NCI-H187 treated with DMSO at 0.1 percent for 48 hours (cell line): Measurements from ENCODE around the gene NPDC1.
"Not testable (repeated sequence)": the region's sequence is repeated elsewhere in the genome, so short reads cannot be mapped to it uniquely, and the experiment has no call there.

Source experiments
- DNase-seq: peaks from one replicate; lab custom pipeline; 2025; lab: John Stamatoyannopoulos, UW

The NPDC1 gene

DNA sequence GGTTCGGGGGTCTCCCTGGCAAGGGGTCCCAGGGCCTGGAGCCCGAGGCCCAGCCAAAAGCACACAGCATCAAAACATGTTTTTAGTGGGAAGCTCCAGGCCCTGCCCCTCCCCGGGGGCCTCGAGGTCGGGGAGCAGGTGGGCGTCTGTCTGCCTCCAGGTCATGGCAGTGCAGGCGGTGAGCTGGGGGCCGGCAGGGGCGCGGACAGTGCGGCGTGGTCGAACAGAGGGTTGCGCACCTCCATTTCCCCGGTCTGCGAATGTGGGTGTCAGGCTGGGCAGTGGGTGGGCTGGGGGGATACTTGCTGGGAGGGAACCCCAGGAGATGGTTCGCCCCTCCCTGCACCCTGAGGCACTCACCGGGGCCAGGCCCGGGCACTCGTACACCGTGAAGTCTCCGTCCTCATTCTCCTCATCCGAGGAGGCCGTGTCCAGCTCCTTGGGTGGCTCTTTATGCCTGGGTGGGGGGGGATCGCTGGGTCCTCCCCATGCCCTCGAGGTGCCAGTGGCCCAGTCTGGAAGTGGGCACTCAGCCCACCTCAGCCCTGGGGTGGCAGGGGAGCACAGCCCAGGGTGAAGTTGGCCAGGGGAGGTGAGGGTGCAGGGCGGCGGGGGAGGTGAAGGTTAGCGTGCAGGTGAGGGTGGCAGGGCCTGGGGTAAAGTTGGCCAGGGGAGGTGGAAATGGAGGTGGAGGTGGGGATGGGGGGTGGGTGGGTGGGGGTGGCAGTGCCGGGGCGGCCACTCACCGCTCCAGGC is 6.2 kb downstream of the NPDC1 start:
- DNase-seq = no peak

- no peak for DNase-seq
Measured at GRCh38 chr9:137038916-137039315, 7.1 kb downstream of the NPDC1 start.

- DNase-seq = no peak
Measured at GRCh38 chr9:137037483-137037882, 8.5 kb downstream of the NPDC1 start.

GRCh38 chr9:137037035-137037434 is 8.9 kb downstream of the NPDC1 start:
- DNase-seq = no peak

- no peak for DNase-seq
Measured at GRCh38 chr9:137035937-137036336, 10.0 kb downstream of the NPDC1 start.

DNA sequence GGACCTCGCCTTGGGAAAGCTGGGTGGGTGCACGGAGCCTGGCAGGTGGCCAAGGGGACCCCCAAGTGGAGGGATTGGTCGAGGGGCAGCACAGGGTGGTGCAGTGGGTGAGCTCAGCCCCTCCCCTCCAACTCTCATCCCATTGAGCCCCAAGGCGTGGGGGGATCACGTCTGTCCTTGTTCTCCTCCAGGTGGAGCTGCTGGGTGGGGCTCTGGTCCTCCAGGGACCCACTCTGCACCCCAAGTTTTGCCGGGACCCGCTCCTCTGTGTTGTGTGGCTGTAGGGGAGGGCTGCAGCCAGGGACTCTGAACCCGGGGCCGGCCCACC is 10.5 kb downstream of the NPDC1 start:
- no peak for DNase-seq

- no peak for DNase-seq
Measured at GRCh38 chr9:137034709-137035506, 11.1 kb downstream of the NPDC1 start.

- DNase-seq = no peak
Measured at GRCh38 chr9:137034039-137034708, 11.8 kb downstream of the NPDC1 start.

DNA sequence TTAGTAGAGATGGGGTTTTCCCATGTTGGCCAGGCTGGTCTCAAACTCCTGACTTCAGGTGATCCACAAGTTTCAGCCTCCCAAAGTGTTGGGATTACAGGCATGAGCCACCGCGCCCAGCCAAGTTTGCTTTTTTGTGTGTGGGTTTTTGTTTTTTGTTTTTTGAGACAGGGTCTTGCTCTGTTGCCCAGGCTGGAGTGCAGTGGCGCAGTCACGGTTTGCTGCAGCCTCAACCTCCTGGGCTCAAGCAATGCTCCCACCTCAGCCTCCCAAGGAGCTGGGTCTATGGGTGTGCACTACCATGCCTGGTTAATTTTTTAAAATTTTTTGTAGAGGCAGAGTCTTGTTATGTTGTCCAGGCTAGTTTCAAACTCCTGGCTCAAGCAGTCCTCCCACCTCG is 12.5 kb downstream of the NPDC1 start:
- DNase-seq = not testable (repeated sequence)

DNA sequence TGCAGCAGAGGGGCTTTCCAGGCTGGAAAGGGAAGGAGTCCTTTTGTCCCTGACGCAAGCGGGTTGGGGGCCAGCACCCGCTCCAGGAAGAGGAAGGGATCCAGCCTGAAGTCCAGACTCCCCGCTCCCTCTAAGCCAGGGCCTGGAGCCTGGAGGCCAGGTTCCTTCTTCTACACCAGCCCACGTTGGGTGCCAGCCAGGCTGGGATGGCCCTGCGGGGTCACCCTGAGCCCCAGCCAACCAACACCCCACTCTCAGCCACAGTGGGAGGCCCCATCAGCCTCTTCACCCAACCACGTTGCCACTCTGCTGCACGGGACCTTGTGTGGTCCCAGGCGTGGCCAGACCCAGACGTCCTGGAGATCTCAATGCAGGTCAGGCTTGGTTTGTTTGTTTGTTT is 13.1 kb downstream of the NPDC1 start:
- no peak for DNase-seq

DNA sequence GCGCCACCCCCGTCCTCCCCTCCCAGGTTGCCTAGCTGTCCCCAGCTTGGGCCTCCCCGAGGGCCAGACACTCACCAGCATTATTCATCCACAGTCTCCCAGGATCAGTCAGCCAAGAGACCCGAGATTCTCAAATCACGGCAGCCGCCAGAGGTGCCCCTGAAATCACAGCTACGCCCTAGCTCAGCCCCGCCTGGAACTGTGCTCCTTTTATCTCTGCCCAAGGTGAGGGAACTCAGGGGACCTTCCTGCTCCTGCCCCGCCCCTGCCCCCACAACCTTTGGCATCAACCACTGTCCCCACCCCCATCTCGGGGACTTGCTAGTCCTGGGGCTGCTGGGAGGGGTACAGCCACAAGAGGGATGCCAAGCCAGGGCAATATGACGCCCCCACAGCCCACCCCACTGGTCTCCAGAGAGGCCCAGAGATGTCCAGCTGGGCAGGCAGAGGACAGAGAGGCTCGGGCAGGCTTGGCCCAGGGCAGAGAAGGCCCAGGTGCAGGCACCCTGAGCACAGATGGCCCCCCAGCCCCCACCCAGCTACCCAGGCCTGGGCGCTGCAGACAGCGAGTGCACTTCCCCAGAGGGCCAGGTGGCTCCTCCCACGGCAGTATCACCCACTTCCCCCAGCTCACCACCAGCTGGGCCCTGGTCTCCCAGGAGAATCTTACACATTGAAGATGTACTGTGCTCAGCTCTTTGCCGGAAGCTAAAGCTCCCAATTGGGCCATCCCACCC is 13.9 kb downstream of the NPDC1 start, which contains the start of gene FUT7:
FUT7 (minus strand) TSS at position 185 of the 737 bp plus-strand sequence; CDS start at position 88, 97 bp downstream.
- no peak for DNase-seq

- no peak for DNase-seq
Measured at GRCh38 chr9:137030538-137031527, 15.1 kb downstream of the NPDC1 start.

DNA sequence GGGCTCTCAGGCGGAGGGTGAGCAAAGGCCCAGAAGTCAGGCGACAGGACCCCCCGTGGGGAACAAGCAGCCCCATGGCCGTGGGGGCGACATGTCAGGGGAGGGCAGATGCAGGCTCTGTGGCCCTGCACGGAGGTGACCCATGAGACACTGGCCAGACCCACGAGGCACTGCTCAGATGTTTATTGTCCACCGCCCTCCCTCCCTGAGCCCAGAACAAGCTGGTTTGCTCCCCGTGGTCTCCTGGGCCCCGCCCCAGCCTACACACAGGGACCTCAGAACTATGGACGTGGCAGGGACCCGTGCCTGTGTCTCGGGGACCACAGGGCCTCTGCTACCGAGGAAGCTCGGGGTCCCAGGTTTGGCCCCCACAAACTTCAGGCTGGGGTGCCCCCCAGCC is 16.0 kb downstream of the NPDC1 start:
- DNase-seq = no peak

DNA sequence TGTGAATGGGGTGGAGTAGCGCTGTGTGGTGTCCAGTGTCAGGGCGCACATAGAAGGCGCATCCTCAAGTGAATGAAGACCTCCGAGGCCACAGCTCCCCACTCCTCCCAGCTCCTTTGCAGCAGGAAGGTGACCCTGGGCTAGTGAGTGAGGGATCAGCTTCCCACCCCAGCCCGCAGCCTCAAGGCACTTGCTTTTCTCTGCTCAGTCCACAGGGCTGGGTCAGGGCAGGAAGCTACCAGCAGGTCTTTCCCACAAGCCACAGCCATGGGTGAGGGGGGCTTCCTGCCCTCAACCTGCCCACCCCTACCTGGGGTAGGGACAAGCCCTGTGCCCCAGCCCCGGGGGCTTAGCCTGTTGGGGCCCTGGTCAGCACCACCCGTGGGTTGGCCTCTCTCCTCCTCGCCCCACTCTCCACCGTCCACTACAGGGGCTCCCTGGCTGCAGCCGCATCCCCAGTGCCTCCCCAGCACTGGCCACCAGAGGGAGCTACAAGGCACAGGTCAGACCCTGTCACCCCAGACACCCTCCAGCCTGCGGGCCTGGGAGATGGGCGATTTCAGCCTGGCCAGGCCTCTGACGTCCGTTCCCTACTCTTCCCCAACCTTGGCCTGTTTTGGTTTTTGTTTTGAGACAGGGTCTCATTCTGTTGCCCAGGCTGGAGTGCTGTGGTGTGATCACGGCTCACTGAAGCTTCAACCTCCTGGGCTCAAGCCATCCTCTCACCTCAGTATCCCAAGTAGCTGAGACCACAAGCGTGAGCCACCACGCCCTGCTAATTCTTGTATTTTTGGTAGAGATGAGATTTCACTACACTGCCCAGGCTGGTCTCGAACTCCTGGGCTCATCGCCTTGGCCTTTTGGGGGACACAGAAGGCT is 16.7 kb downstream of the NPDC1 start:
- no peak for DNase-seq

DNA sequence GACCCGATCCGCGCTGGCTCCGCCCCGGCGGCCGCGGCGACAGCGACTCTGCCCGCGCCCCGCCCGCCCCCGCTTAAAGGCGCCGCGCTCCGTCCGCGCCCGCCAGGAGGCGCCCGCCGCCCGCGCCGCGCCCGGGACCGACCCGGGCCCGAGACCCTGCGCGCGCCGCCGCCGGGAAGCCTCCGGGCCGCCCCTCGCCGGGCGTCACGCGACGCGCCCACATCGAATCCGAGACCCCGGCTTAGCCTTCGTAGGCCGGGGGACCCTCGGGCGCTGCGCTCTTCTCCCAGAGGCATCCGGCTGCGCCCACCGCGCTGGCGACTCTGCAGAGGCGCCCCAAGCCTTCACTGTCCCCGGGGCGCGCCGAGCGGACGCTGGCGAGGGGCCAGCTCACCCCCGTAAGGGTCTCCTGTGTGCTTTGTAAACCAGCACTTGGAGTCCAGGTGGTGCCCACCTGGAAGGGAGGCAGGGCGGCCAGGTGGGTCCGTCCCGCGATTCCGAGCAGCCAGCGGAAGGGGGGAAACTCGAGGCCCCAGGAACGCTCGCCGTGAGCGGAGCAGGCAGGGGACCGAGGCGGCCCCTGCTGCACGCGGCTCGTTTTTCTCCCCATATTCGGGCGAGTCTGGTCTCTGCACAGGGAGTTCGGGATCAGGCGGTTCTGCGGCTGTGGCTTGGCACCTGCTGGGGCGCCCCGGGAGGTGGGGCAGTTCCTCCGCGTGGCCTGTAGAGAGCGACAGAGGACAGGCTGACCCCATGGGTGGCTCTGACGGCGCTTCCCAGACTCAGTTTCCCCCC is 17.5 kb downstream of the NPDC1 start:
- DNase-seq = no peak

- DNase-seq = no peak
Measured at GRCh38 chr9:137027369-137028262, 18.4 kb downstream of the NPDC1 start, which contains the start of gene ABCA2. TSS of gene ABCA2 (minus strand) at chr9:137028237. CDS start at chr9:137028140, 97 bp downstream.

DNA sequence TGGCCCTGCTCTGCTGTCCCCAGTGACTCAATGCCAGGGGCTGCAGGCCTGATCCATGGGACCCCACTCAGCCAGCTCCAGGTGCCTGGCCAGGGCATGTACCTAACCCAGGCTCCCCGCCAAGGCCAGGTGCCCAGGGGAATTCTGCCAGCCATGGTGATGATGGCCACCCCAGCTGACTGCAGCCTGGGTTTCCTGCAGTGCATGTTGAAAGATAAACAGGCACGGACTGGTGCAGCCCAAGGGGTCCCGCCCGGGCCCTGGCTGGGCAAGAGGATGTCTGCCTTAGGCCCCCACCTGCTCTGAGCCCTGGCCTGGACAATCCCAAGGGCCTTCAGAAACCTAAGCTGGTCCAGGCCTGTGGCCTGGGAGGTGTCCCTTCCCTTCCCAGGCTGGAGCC is 19.1 kb downstream of the NPDC1 start:
- DNase-seq = no peak

- no peak for DNase-seq
Measured at GRCh38 chr9:137026384-137026783, 19.6 kb downstream of the NPDC1 start.
